HG02678 (cell line): ENCODE measurements around the gene MAP3K6.
A peak's percentile ranks its signal among the peaks of the same experiment; 100 is the strongest.

Experiments
- ATAC-seq: cut with Tn5 transposase; IDR thresholded peaks from one replicate; pipeline ENCODE4 v1.9.1; 2021; ENCODE audit warnings: mild to moderate bottlenecking, moderate library complexity; ENCODE audit not compliant: unreplicated experiment

MAP3K6 gene

DNA sequence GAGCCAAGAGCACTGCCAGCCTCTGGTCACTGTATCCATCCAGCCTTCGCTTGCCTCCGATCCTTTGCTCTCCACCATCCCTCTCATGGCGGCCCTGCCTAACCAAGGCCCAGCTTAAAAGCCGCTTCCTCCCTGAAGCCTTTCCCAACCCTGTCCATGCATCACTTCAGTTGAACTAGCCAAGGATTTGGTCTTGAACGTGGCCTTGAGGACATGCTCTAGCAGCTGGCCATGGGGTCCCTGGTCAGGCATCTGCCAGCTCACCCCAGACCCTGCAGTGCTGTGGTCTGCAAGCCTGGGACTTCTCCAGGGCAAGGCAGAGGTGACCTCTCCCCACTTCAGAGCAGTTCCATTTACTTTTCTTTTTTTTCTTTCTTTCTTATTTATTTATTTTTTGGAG is 30.0 kb downstream of the MAP3K6 start:
- ATAC-seq = no peak

DNA sequence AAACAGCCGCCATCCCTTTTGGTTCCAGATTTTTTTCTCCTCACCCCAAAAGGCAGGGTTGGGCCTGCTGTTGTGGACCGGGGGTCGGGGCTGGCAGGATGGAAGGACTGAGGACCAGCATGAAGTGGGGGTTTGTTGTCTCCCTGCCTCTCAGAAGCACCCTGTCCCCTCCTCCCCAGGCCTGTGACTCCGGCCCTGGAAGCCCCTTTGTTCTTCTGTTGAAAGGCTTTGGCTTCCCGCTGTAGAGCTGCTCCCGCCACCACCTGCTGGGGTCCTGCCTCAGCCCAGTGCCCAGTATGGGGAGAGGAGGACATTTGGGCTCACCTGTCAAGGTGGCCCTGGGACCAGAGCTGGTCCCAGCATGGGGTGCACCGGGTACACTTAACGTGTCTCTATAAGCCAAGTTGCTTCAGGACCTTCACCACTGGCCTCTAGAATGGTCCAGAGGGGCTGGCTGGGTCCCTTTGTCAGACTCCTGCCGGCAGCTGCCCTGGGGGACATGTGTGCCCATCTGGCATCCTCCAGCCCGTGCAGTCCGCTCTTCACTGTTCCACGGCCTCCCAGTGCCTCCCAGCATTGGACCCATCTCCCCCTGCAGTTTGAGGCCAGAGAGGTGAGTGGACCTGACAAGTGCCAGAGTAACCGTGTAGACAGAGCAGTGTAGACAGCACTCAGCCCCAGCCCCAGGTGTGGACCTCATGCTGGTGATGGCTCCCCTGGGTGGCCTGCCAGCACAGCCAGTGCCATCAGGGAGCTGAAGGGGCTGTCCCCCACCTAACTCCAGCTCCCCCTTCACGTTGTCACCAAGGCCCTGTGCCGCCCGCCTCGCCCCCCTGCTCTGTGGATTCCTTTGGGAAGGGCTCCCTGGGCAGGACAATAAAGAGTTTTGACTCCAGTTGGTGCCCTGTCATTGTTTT is 31.0 kb downstream of the MAP3K6 start:
- ATAC-seq = no peak

DNA sequence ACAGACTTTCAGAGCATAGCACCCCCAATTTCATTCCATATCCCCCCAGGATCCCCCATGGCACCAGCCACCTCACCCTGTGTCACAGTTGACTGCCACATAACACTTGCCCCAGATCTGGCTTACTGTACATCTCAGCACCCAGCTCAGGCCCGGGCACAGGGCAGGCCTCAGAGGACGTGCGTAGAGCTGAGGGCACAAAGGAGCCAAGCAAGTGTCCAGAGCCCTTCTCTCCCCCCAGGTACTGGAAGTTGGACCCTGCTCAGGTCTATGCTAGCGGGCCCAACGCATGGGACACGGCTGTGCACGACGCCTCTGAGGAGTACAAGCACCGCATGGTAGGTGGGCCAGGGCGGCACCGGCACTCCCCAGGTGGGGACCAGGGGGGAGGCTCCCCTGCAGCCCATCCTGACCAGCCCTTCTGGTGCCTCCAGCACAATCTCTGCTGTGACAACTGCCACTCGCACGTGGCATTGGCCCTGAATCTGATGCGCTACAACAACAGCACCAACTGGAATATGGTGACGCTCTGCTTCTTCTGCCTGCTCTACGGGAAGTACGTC is 33.0 kb downstream of the MAP3K6 start:
- no peak for ATAC-seq

DNA sequence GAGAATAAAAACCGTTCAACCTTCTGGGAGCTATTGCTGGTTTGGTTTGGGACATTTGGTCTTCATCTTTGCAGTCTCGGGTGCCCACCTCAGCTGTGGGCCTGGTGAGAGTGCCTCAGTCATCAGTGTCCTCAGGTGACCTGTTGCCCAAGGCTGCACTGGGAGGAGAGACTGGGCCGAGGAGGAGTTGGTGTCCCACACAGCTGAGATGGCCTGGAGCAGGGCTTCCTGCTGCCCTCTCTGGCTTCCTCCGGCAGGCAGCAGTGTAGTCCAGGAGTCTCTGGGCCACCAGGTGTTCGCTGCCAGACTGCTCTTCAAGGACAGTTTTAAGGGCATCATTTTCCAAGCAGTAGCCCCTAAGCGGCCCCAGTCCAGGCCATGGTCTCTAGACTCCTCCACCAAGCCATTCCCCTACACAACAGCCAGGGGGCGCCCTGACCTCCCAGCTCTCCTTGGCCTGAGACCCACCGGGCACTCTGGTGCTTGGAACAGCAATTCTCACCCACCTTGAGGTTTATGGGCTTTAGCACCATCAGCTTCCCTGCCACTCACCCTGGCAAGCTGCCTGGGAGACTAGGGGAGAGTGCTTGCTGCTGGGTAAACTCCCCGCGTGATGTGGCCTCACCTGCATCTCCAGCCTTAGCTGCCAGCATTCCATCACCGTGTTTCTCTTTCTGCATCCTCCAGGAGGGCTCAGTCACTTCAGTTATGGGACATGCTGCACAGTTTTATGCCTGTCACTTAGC is 34.1 kb downstream of the MAP3K6 start:
- ATAC-seq = no peak

DNA sequence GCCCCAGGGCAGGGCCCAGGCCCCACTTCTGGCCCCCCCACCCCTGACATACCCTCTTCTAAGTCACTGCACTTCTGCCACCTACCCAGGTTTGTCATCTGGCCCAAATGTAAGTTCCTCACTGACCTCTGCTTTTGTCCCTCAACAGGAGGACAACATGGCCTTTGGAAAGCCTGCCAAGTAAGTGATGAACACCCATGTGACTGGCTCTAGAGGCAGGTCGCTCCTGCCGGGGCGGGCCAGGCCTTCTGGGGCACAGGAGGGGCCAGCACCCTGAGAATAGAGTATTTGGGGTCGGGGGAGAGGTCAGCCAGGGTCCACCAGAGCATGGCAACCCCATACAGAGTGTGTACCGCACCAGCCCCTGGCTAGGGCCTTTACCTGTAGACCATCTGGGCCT is 34.8 kb downstream of the MAP3K6 start:
- ATAC-seq = no peak

DNA sequence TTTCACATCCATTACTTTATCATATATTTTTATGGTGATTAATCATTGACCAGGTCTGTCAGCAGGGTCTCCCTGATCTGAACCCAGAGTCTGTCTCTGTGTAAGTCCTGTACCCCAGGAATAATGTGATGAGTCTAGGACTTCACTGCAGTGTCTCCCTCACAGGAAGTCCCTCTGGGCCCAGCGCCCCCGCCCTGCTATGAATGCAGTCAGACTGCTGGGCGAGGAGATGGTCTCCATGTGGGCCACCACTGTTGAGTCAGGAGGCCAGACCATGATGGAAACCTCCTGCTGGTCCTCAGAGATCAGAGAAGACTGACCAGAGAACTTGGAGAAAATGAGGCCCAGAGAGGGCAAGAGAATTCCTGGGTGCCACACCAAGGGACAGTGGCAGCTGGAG is 35.3 kb downstream of the MAP3K6 start:
- no peak for ATAC-seq

DNA sequence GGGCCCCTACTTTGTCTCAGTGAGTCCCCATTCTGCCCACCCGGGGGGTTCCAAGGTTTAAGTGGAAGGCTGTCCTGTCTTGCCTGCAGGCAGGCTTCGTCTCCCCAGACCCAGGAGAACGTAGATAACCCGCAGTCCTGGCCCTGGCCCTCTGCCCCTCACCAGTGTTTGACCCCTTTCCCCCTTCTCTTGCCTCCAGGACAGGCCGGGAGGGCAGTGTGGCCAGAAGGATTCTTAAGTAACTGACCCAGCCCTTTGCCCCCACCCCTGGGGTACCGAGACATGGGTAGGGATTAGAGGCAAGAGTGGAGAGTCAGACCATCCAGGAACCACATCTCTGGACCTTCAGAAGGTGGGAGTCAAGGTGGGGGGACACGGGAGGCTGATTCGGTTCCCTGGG is 36.0 kb downstream of the MAP3K6 start:
- ATAC-seq = no peak

DNA sequence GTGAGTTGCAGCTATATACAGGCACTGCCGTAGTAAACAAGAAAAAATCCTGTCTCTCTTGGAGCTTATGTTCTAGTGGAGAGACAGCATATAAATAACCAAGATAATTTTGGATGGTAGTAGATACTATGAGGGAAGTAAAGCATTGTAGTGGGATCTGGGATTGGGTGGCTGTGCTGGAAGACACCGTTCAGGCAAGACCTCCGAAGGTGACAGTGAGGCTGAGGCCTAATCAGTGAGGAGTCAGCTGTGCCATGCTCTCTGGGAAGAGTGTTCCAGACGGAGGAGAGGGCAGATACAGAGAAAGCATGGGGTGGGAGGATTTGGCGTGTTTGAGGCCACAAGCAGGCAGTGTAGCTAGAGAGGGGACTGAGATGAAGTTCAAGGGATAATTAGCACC is 38.8 kb downstream of the MAP3K6 start:
- no peak for ATAC-seq

DNA sequence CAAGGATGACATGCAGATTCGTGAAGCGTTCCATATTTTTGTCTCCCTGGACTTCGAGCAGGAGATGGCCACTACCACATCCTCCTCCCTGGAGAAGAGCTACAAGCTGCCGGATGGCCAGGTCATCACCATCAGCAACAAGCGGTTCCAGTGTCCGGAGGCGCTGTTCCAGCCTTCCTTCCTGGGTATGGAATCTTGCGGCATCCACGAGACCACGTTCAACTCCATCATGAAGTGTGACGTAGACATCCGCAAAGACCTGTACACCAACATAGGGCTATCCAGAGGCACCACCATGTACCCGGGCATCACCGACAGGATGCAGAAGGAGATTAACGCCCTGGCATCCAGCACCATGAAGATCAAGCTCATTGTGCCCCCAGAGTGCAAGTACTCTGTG is 41.5 kb downstream of the MAP3K6 start:
- ATAC-seq = no peak

DNA sequence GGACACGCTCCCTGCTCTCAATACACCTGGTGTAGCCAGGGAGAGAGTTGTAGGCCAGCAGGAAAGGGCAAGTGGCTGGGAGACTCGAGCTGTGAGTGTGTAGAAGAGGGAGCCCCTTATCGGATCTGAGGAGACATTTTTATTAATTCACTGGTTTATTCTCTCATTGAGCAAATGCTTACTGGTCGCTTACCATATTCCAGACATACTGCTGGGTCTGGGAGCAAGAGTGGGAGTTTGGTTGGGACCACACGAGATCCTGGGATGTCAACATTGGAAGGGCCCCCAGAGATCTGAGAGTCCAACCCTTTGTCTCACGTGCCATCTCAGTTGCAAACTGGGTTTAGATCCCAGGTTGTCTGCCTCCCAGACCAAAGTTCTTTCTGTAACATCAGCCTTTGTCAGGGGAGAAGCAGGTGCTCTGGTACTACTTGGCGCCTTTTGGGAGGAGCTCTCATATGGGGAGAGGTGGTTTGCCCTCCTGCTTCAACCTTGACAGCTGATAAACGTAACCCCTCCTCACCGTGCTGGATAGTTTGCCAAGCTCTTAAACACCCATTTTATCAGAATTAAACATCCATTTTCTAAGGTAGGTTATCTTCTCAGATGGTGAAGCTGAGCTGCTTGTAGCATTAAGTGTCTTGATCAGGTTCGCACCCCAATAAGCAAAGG is 44.1 kb downstream of the MAP3K6 start:
- ATAC-seq = no peak

DNA sequence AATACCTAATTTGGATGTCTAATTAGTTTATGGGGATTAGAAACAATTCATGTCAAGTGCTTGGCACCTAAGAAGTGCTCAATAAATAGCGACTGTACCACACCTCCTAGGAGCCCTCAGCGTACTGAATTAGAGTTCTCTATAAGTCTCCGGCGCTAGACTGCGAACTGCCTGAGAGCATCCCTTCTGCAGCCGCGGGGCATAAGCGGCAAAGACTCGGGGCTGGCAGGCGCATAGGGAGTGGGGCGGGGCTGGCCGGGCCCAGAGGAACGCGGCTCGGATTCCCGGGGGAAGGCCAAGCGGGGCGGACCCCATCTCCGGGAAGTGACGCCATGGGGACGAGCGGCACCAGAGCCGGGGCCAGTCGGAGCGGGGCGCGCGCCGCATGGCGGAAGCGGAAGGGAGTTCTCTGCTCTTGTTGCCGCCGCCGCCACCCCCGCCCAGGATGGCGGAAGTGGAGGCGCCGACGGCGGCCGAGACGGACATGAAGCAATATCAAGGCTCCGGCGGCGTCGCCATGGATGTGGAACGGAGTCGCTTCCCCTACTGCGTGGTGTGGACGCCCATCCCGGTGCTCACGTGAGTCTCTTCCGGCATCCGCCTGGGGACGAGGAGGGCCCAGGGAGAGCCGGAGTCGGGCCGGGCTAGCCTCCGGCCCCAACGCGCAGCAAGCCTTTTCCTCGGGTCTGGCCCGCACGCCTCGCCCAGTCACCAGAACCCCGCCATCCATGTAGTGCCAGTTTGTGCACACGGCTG is 44.8 kb downstream of the MAP3K6 start, which contains the start of gene TMEM222:
TSS of gene TMEM222 (plus strand) at position 351 of the 756 bp plus-strand sequence. CDS start at position 386, 35 bp downstream.
- ATAC-seq = peak; percentile 94

DNA sequence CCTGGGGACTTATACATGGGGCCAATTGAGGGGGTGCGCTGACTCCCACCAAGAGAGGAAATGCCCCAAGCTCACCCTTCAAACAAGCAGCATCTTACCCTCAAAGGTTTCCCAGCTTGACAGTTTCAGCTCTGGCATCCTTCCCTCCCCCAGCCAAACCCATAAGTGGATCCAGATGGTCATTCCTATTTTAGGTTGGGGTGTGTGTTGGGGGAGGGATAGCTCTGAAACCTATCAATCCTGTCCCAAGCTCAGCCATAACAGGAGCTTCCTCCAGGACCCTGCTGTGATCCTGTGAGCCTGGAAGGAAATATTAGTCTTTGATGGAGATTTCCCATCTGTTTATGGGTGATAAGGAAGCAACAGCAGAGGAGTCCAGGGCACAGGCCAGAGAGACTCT is 48.2 kb downstream of the MAP3K6 start:
- no peak for ATAC-seq

DNA sequence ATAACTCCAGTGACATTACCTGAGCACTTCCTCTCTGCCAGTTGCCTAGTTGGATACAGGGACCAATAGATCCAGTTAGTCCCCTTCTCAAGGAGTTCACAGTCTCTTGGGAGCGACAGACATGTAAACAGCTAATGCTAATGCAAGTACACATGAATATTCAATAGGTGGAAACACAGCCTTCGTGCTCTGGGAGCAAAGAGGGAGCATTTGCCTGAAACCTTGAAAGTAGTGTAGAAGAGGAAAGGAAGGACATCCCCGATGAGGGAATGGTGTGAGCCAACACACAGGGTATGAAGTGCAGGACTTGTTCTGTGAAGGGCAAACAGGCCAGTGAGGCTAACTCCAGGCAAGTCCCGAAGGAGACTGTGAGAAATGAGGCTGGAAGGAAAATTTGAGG is 48.6 kb downstream of the MAP3K6 start:
- no peak for ATAC-seq

DNA sequence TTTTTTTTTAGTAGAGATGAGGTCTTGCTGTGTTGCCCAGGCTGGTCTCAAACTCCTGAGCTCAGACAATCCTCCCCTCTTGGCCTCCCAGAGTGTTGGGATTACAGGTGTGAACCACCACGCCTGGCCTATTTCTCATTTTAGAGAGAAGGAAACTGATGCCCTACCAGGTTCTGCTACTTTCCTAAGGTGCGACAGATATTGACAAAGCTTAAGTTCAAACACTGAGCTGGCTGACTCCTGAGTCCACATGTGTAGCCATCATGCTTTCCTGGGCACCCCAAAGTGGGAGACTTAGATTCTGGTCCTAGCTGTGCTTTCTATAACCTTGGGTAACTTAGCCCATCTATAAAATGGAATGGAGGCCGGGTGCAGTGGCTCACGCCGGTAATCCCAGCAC is 49.9 kb downstream of the MAP3K6 start:
- ATAC-seq = no peak

DNA sequence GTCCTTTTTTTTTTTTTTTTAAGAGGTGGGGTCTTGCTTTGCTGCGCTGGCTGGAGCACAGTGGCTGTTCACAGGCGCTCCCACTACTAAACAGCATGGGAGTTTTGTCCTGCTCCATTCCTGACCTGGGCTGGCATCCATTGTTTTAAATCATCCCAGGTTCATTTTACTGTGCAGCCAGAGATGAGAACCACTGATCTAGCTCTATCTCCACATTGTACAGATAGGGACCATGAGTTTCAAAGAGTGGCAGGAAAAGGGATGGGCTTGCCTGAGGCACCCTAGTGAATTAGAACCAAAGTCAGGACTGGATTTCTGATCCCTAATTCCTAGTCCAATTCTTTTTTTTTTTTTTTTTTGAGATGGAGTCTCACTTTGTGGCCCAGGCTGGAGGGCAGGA is 52.0 kb downstream of the MAP3K6 start:
- no peak for ATAC-seq

DNA sequence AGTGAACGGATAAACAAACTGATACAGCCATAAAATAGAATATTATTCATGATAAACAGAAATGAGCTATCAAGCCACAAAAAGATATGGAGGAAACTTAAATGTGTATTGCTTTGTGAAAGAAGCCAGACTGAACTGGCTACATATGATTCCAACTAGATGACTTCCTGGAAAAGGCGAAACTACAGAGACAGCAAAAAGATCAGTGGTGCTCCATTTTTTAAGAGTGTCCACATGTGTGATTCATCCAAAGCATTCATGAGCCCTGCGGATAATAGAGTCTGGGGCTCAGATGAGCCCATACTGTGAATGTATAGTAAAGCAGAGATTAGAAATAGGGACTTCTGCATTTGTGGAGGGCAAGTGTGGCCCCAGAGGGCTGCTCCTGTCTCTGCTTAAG is 52.6 kb downstream of the MAP3K6 start:
- no peak for ATAC-seq

DNA sequence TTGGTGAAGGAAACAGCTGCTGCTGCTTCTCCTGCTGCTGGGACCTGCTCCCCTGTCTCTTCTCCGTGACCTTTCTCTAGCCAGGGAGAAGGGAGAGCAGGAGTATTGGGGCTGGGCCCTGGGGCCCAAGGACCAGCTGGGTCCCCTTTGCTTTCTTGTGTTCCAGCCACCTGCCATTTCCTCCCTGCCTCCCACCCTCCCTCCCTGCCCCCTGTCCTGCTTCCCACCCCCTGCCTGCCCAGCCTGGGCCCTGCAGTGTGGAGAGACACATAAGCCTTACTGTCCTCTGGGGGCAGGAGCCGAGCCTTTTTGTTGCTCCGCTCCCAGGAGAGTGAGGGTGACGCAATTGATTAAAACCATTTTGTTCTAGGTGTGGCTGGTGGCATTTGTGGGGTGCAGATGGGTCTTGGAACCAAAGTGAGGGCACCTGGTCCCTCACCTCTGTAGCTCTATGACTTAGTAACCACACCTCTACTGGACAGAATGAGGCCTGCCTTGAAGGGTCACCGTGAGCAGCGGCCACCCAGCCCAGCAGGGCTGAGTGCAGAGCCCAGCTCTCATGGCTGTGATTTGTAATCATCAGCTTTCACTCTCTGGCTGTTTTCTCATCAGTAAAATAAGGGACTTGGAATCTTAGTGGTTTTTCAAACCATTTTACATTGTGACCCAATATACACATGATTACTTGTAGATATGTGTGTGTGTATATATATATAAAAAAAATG is 58.7 kb downstream of the MAP3K6 start:
- ATAC-seq = no peak

DNA sequence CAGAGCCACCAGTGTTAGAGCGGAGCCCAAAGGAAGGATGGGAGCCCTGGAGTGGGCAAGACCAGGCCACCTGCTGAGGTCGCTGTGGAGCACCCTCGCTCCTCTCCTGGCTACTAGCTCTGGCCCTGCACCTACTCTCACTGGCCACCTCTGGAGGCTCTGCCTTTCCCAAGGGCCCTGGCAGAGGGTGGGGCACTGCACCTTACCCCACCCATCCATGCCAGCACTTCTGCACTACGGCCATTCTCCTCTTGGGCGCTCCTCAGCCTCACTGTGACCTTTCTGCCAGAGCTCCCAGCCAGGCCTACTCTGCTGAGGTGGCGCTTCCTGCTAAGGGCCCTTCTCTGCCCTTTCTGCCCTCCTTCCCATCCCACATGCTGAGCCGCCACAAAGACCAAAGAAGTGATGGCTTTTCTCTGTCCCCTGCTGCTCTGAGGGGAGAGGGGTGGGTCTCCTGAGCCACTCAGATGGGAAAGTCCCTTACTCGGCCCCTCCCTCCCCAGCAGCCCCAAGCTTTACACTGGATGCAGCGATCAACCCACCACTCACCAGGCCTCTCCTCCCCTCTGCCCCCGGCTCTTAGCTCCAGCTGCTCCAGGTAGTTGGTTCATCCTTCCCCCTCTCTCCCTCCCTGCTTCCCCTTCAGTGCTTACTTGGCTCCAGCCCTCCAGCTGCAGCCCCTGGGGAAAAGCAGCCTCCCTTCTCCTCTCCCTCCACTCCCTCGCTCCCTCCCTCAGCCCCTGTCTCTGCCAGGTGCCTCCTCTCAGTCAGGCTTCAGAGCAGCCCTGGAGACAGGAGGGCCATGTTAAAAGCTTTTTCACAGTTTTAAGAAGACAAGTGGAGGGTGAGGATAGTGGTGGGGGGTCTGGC is 59.6 kb downstream of the MAP3K6 start:
- no peak for ATAC-seq

DNA sequence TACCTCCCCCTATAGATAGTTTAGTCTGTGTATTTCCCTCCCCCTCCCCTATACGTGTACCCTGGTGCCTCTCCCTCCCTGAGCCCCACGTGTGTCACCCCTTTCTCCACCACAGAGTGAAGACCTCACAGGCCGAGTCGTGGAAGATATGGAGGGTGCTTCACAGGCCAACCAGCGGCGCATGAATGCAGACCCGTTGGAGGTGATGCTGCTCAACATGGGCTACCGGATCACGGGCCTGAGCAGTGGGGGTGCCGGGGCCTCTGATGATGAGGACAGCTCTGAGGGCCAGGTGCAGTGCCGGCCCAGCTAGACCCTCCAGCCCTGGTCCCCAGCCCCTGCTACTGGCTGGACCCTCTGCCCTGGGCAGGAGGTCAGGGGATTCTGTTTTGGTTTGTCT is 60.7 kb downstream of the MAP3K6 start:
- no peak for ATAC-seq
